DND-41 (cell line): ENCODE results near the gene ATAD2B.

ENCODE experiments used
- ATAC-seq: fragments of 200-7000 bp; cut with Tn5 transposase; 3 replicates; pipeline ENCODE4 v1.9.1; 2021; ENCODE audit warnings: low read depth; ENCODE audit not compliant: insufficient read depth
- DNase-seq: peaks from one replicate; pipeline ENCODE4 v3.0.0-alpha.2; 2020
- H2AFZ ChIP-seq: 2 replicates; pipeline ENCODE4 v1.6.0; 2012; ENCODE audit warnings: low read depth, low read length
- H3K27ac ChIP-seq: 2 replicates; pipeline ENCODE4 v1.5.1; 2012; ENCODE audit warnings: low read length, inconsistent platforms
- H3K27me3 ChIP-seq: fragments of 200-600 bp; sonication (generic); 2 replicates; pipeline ENCODE4 v1.6.0; 2012; ENCODE audit warnings: low read length, mild to moderate bottlenecking, inconsistent platforms; ENCODE audit not compliant: insufficient read depth, poor library complexity
- H3K36me3 ChIP-seq: 2 replicates; pipeline ENCODE4 v1.5.1; 2012; ENCODE audit warnings: low read length, inconsistent platforms; ENCODE audit not compliant: insufficient read depth
- H3K4me1 ChIP-seq: 2 replicates; pipeline ENCODE4 v1.5.1; 2012; ENCODE audit warnings: mild to moderate bottlenecking, low read length; ENCODE audit not compliant: insufficient read depth
- H3K4me2 ChIP-seq: 2 replicates; pipeline ENCODE4 v1.6.0; 2012; ENCODE audit warnings: mild to moderate bottlenecking, moderate library complexity, low read length, inconsistent platforms; ENCODE audit not compliant: insufficient read depth
- H3K4me3 ChIP-seq, 2 experiments: fragments of 200-600 bp in 1 of 2; shearing (Covaris generic) in 1 of 2; 2 replicates each; pipeline ENCODE4 v1.5.1; 2012 to 2016; ENCODE audit warnings: inconsistent platforms in 2 of 2, low read length in 2 of 2, mild to moderate bottlenecking in 2 of 2, low read depth in 1 of 2, moderate library complexity in 1 of 2
- H3K79me2 ChIP-seq: 2 replicates; pipeline ENCODE4 v1.6.0; 2012; ENCODE audit warnings: low read length, inconsistent platforms; ENCODE audit not compliant: insufficient read depth
- H3K9ac ChIP-seq: 2 replicates; pipeline ENCODE4 v1.6.0; 2012; ENCODE audit warnings: low read depth, mild to moderate bottlenecking, inconsistent platforms, low read length, moderate library complexity
- H3K9me3 ChIP-seq: 2 replicates; pipeline ENCODE4 v1.5.1; 2012; ENCODE audit warnings: low read length, moderate library complexity, mild to moderate bottlenecking, inconsistent platforms; ENCODE audit not compliant: insufficient read depth, severe bottlenecking
- H4K20me1 ChIP-seq: 2 replicates; pipeline ENCODE4 v1.6.0; 2012; ENCODE audit warnings: low read length; ENCODE audit not compliant: insufficient read depth
- CTCF ChIP-seq: IDR thresholded peaks from 2 replicates; pipeline ENCODE4 v1.5.1; 2012; ENCODE audit warnings: borderline replicate concordance, low read length, moderate library complexity, mild to moderate bottlenecking; ENCODE audit not compliant: poor library complexity, severe bottlenecking; ENCODE audit errors: extremely low read depth
- EZH2 ChIP-seq: IDR thresholded peaks from 3 replicates; pipeline ENCODE4 v1.6.1; 2012; ENCODE audit warnings: borderline replicate concordance, low read depth, mild to moderate bottlenecking, moderate library complexity, low read length, inconsistent platforms; ENCODE audit not compliant: severe bottlenecking

Gene ATAD2B

GRCh38 chr2:23803264-23803964 lies 123.5 kb downstream of the ATAD2B start:
- no peak overlapping the region for H3K27ac ChIP-seq
- no peak overlapping the region for H3K4me2 ChIP-seq
- no peak for TF ChIP-seq EZH2
- no peak for TF ChIP-seq CTCF
- H3K36me3 ChIP-seq: peaks cover 8% of the 10 kb centered on the region; the same call in 1 of the 2 replicates
- no peak overlapping the region for H3K4me3 ChIP-seq
- DNase-seq (no peak), ATAC-seq (no peak)
- H4K20me1 ChIP-seq: no peaks in the 10 kb centered on the region
- no peaks in the 10 kb centered on the region for H3K4me1 ChIP-seq
- H3K9me3 ChIP-seq: no peaks in the 10 kb centered on the region
- H2AFZ ChIP-seq: no peak overlapping the region
- no peak overlapping the region for H3K9ac ChIP-seq
- no peaks in the 10 kb centered on the region for H3K27me3 ChIP-seq
- H3K79me2 ChIP-seq: no peaks in the 10 kb centered on the region

- Histone ChIP-seq H3K4me2 (no peak overlapping the region), H3K4me3 (no peak overlapping the region), H3K79me2 (no peaks in the 10 kb centered on the region), H3K27me3 (no peaks in the 10 kb centered on the region), H3K36me3 (no peaks in the 10 kb centered on the region), H4K20me1 (no peaks in the 10 kb centered on the region), H3K9ac (no peak overlapping the region), H2AFZ (no peak overlapping the region), H3K9me3 (no peaks in the 10 kb centered on the region), H3K4me1 (no peaks in the 10 kb centered on the region), H3K27ac (no peak overlapping the region)
- TF ChIP-seq EZH2: no peak
- TF ChIP-seq CTCF: no peak
- DNase-seq: no peak
- ATAC-seq: no peak
Observed at GRCh38 chr2:23801396-23801795, 125.5 kb downstream of the ATAD2B start.

- Histone ChIP-seq H3K27ac (no peak overlapping the region), H3K4me1 (no peaks in the 10 kb centered on the region), H3K36me3 (peaks cover 5% of the 10 kb centered on the region; the same call in 1 of the 2 replicates), H3K79me2 (no peaks in the 10 kb centered on the region), H3K4me3 (no peak overlapping the region), H3K9ac (no peak overlapping the region), H2AFZ (no peak overlapping the region), H3K4me2 (no peak overlapping the region), H3K9me3 (no peaks in the 10 kb centered on the region), H3K27me3 (no peaks in the 10 kb centered on the region), H4K20me1 (no peaks in the 10 kb centered on the region)
- ATAC-seq: no peak
- DNase-seq: no peak
- TF ChIP-seq CTCF: no peak
- TF ChIP-seq EZH2: no peak
Observed at GRCh38 chr2:23794234-23794633, 132.7 kb downstream of the ATAD2B start.

GRCh38 chr2:23793476-23793875 lies 133.4 kb downstream of the ATAD2B start:
- Histone ChIP-seq H3K4me3 (no peak overlapping the region), H3K27me3 (no peaks in the 10 kb centered on the region), H2AFZ (no peak overlapping the region), H3K9me3 (no peaks in the 10 kb centered on the region), H3K4me2 (no peak overlapping the region), H3K79me2 (no peaks in the 10 kb centered on the region), H3K36me3 (peaks cover 5% of the 10 kb centered on the region; the same call in 1 of the 2 replicates), H3K9ac (no peak overlapping the region), H3K4me1 (no peaks in the 10 kb centered on the region; the same call in 1 of the 2 replicates), H4K20me1 (no peaks in the 10 kb centered on the region), H3K27ac (no peak overlapping the region)
- no peak for ATAC-seq
- TF ChIP-seq EZH2: no peak
- TF ChIP-seq CTCF: no peak
- no peak for DNase-seq
